PC-3 (cell line): Measurements from ENCODE around the gene KANK2. TPM values are rescaled to one million over a fixed set of nuclear protein-coding genes. Genes with fewer than 3 reads are reported as not detected.

Experiments
- ATAC-seq: fragments of 200-7000 bp; cut with Tn5 transposase; 2 replicates; pipeline ENCODE4 v1.9.1; 2020; ENCODE audit warnings: mild to moderate bottlenecking, moderate library complexity
- BruUV-seq: library from RNA; stranded (reverse); fragments of 400-500 nt; replicated peaks from 2 replicates; lab custom pipeline; 2021; lab: Mats Ljungman, UMichigan
- CTCF ChIA-PET: fragments of 300-600 bp; sonication (Branson Sonifier 250); formaldehyde crosslinking; loops from one replicate; lab custom pipeline; 2022; ENCODE audit warnings: antibody characterized with exemption; lab: Charles Lee
- POLR2A ChIA-PET: fragments of 300-600 bp; sonication (Branson Sonifier 250); formaldehyde crosslinking; loops from one replicate; lab custom pipeline; 2022; ENCODE audit warnings: antibody characterized with exemption; ENCODE audit not compliant: unreplicated experiment; lab: Charles Lee
- DNase-seq: peaks from one replicate; pipeline ENCODE4 v3.0.0-alpha.2; 2015
- H2AFZ ChIP-seq: fragments of 300-600 bp; sonication (generic); 2 replicates; pipeline ENCODE4 v1.6.0; 2016; ENCODE audit warnings: antibody characterized with exemption, low read length
- H3F3A ChIP-seq: fragments of 300-600 bp; sonication (generic); one replicate; pipeline ENCODE4 v1.6.0; 2017; ENCODE audit warnings: antibody characterized with exemption, low read length, control low read depth, mild to moderate bottlenecking; ENCODE audit not compliant: unreplicated experiment
- H3K27ac ChIP-seq: fragments of 300-600 bp; sonication (generic); 2 replicates; pipeline ENCODE4 v1.5.1; 2016; ENCODE audit warnings: mild to moderate bottlenecking, low read length
- H3K27me3 ChIP-seq: fragments of 300-600 bp; sonication (generic); 2 replicates; pipeline ENCODE4 v1.6.1; 2016; ENCODE audit warnings: low read length, mixed read lengths
- H3K36me3 ChIP-seq: fragments of 300-600 bp; sonication (generic); 2 replicates; pipeline ENCODE4 v1.6.1; 2016; ENCODE audit warnings: low read depth, mixed run types, low read length, mixed read lengths
- H3K4me1 ChIP-seq: fragments of 300-600 bp; sonication (generic); 2 replicates; pipeline ENCODE4 v1.5.1; 2016; ENCODE audit warnings: low read length; ENCODE audit not compliant: insufficient read depth
- H3K4me2 ChIP-seq: fragments of 300-600 bp; sonication (generic); 2 replicates; pipeline ENCODE4 v1.6.0; 2016; ENCODE audit warnings: low read length
- H3K4me3 ChIP-seq: fragments of 300-600 bp; sonication (generic); 2 replicates; pipeline ENCODE4 v1.5.1; 2016; ENCODE audit warnings: mild to moderate bottlenecking, low read length, mixed read lengths
- H3K79me2 ChIP-seq: fragments of 300-600 bp; sonication (generic); 2 replicates; pipeline ENCODE4 v1.6.1; 2017; ENCODE audit warnings: low read length, mixed read lengths
- H3K9ac ChIP-seq: fragments of 300-600 bp; sonication (generic); 2 replicates; pipeline ENCODE4 v1.6.0; 2016; ENCODE audit warnings: mild to moderate bottlenecking, low read length
- H3K9me2 ChIP-seq: fragments of 300-600 bp; sonication (generic); replicated peaks from 2 replicates; pipeline ENCODE4 v1.6.1; 2016; ENCODE audit warnings: mixed run types, low read length, mixed read lengths
- H3K9me3 ChIP-seq: fragments of 300-600 bp; sonication (generic); 2 replicates; pipeline ENCODE4 v1.6.1; 2016; ENCODE audit warnings: low read length, mixed read lengths
- H4K20me1 ChIP-seq: fragments of 300-600 bp; sonication (generic); 2 replicates; pipeline ENCODE4 v1.6.1; 2016; ENCODE audit warnings: low read length, mixed read lengths
- EZH2 ChIP-seq: fragments of 300-600 bp; sonication (generic); IDR thresholded peaks from one replicate; pipeline ENCODE4 v1.6.1; 2017; ENCODE audit warnings: antibody characterized with exemption, mild to moderate bottlenecking, low read length; ENCODE audit not compliant: unreplicated experiment
- EZH2phosphoT487 ChIP-seq: fragments of 300-600 bp; sonication (generic); IDR thresholded peaks from 2 replicates; pipeline ENCODE4 v1.6.1; 2018; ENCODE audit warnings: mild to moderate bottlenecking, antibody characterized with exemption, low read length, borderline replicate concordance
- intact Hi-C: fragments of 100-400 bp; cut with micrococcal nuclease; formaldehyde crosslinking; loops from 2 replicates; pipeline ENCODE4 v1.9.0; 2023
- total RNA-seq: library from RNA; depleted of rRNA; stranded (reverse); fragments of >200 nt; gene quantifications from 2 replicates; pipeline ENCODE4 v1.2.3, GENCODE V29; 2014
- TF ChIP-seq, protein P1 (sequence below): fragments of 300-600 bp; sonication (generic); conservative IDR thresholded peaks from 2 replicates; pipeline ENCODE4 v1.5.1; 2017; ENCODE audit warnings: antibody characterized with exemption, low read depth, mild to moderate bottlenecking, low read length

Gene KANK2
- total RNA-seq, 1 experiment from 2014 or later = 98.4 TPM

DNA sequence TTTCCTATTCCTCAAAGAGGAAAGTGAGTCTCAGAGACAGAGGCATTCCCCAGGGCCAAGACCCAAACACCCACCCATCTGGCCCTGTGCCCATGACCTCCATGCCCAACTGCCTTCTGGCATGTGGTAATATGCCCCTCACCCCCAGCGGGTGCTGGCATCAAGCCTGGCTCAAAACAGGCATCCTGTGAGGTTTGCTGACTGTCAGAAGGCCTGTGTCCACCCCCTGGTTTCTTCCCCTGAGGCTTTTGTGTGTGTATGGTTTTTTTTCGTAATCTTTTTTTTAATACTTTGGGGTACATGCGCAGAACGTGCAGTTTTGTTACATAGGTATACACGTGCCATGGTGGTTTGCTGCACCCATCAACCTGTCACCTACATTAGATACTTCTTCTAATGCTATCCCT, 7.6 kb upstream of the KANK2 start:
- Histone ChIP-seq H3K4me2 (no peak overlapping the region), H3K27me3 (no peaks in the 10 kb centered on the region), H3K9me3 (no peaks in the 10 kb centered on the region), H3K9ac (no peak overlapping the region), H3K36me3 (no peaks in the 10 kb centered on the region), H3K79me2 (no peaks in the 10 kb centered on the region), H3K9me2 (no peaks in the 10 kb centered on the region), H3K4me1 (peaks cover 11% of the 10 kb centered on the region), H4K20me1 (no peaks in the 10 kb centered on the region), H3K27ac (no peak overlapping the region), H2AFZ (no peak overlapping the region), H3F3A (no peaks in the 10 kb centered on the region), H3K4me3 (no peak overlapping the region)
- POLR2A ChIA-PET = no interaction called here
- no TSS peak for BruUV-seq
- ATAC-seq = no peak
- CTCF ChIA-PET = interaction anchor here (0.6 kb wide), 1 partner anchor 92 kb away, joined by 3 read pairs; no protein-coding TSS in a partner anchor
- TF ChIP-seq EZH2 = no peak
- TF ChIP-seq EZH2phosphoT487 = no peak
- TF ChIP-seq, protein P1, sequence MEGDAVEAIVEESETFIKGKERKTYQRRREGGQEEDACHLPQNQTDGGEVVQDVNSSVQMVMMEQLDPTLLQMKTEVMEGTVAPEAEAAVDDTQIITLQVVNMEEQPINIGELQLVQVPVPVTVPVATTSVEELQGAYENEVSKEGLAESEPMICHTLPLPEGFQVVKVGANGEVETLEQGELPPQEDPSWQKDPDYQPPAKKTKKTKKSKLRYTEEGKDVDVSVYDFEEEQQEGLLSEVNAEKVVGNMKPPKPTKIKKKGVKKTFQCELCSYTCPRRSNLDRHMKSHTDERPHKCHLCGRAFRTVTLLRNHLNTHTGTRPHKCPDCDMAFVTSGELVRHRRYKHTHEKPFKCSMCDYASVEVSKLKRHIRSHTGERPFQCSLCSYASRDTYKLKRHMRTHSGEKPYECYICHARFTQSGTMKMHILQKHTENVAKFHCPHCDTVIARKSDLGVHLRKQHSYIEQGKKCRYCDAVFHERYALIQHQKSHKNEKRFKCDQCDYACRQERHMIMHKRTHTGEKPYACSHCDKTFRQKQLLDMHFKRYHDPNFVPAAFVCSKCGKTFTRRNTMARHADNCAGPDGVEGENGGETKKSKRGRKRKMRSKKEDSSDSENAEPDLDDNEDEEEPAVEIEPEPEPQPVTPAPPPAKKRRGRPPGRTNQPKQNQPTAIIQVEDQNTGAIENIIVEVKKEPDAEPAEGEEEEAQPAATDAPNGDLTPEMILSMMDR = no peak
- peak; percentile 20 for DNase-seq
- intact Hi-C loops = loop anchor here (5.0 kb wide), 1 partner anchor 168 kb away; no protein-coding TSS in a partner anchor

DNA sequence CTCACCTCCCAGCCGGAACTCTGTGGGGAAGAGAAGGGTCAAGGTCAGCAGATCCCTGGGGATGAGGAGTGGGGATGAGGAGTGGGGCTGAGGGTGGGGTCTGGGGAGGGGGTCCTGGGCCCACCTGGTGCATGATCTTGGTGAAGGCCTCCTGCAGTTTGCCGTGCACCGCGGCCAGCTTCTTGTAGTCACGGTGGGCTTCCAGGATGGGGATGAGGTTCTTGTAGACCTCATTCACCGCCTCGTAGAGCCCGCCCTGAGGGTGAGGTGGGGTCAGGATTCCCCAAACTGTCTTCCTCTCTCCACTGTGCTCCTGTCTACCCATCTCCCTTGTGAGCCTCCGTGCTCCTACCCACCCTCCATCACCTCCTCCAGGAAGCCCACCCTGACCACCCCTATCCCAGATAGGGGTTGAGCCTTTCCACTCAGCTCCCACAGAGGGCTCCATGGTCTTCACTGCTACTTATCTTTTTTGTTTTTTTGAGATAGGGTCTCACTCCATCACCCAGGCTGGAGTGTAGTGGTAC, 6.8 kb upstream of the KANK2 start:
- Histone ChIP-seq H2AFZ (no peak overlapping the region), H3K27me3 (no peaks in the 10 kb centered on the region), H3K79me2 (no peaks in the 10 kb centered on the region), H3K9ac (no peak overlapping the region), H3K4me2 (no peak overlapping the region), H3F3A (no peaks in the 10 kb centered on the region), H3K9me3 (no peaks in the 10 kb centered on the region), H3K36me3 (no peaks in the 10 kb centered on the region), H3K4me3 (no peak overlapping the region), H3K9me2 (no peaks in the 10 kb centered on the region), H3K27ac (no peak overlapping the region), H3K4me1 (peaks cover 11% of the 10 kb centered on the region), H4K20me1 (no peaks in the 10 kb centered on the region)
- ChIA-PET POLR2A (interaction anchor here (0.6 kb wide), 1 partner anchor 62 kb away, joined by 20 read pairs; no protein-coding TSS in a partner anchor), CTCF (interaction anchor here (0.6 to 1.6 kb wide), 2 partner anchors 52 to 66 kb away, joined by 3 to 15 read pairs; no protein-coding TSS in a partner anchor)
- TF ChIP-seq, protein P1 = peak; percentile 22; the same call in 1 of the 2 replicates
- TF ChIP-seq EZH2phosphoT487 = no peak
- ATAC-seq (peak; percentile 13; the same call in 1 of the 2 replicates), DNase-seq (no peak)
- no TSS peak for BruUV-seq
- intact Hi-C loops = loop anchor here (5.0 kb wide), 1 partner anchor 167 kb away; no protein-coding TSS in a partner anchor
